ENCODE measurements around the gene KIAA0753.
A peak's percentile ranks its signal among the peaks of the same experiment; 100 is the strongest.

The KIAA0753 gene

DNA sequence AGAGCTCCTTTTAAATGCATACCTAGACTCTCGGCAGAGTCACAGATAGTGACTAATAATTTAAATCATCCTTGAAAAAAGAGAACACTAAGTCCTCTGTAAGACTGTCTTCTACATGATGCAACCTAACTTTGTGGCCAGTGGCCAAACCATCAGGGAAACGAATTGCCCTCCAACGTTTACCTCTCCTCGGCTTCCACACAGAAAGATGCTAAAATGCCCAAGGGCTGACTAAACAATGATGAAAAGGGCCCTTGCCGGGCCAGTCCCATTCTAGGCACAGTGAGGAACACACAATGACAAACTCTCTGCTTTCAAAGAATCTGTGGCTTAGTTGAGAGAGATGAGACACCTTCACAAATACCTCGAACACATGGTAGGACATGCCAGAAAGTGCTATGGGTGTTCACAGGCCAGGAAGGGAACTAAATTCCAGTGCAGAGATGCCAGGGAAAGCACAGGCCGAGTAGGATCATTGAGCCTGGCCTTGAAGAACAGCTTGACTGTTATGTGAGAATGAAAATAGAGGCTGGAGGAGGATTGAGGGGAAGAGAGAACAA lies 48.8 kb downstream of the KIAA0753 start:
- no peaks in the 10 kb centered on the region for H3K9me3 ChIP-seq (replicated peaks; ENCODE audit: low read length)
- peaks cover 34% of the 10 kb centered on the region for H3K4me1 ChIP-seq (ENCODE audit: control insufficient read depth, insufficient read depth, low read length)
- H3K4me2 ChIP-seq (ENCODE audit: low read length), result peak overlapping the region; percentile 56
- H3K36me3 ChIP-seq (ENCODE audit: insufficient read depth, low read length), result peaks cover 52% of the 10 kb centered on the region
- H3K9ac ChIP-seq (ENCODE audit: low read depth, low read length), result no peak overlapping the region
- no peaks in the 10 kb centered on the region for H3K27me3 ChIP-seq (ENCODE audit: control insufficient read depth, insufficient read depth, low read length)
- H3K4me3 ChIP-seq (ENCODE audit: low read length), result peak overlapping the region; percentile 8

DNA sequence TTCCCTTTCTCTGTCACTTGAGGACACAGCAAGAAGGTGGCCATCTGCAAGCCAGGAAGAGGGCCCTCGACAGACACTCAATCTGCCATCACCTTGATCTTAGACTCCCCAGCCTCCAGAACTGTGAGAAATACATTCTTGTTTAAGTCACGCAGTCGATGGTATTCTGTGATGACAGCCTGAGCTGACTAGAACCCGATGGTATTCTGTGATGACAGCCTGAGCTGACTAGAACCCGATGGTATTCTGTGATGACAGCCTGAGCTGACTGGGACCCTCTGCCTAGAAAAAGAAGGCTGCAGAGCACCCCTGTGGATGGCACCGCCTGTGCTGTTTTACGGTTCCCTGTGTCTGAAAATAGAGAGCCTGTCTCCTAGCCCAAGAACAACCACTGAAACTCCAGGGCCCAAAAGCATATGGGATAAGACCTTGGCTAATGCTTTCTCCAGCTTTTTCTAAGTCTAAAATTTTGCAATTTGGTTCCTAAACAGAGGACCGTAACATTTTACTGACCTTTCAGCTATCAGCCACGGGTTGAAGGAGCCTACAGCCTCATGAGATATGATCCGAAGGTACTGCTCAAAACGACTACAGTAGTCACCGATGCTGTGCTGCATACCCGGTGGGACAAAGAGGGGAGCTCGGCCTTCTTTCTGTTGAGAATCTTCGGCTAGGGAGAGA lies 51.1 kb downstream of the KIAA0753 start:
- Histone ChIP-seq H3K4me2 (ENCODE audit: low read length) (no peak overlapping the region), H3K4me1 (ENCODE audit: control insufficient read depth, insufficient read depth, low read length) (peaks cover 21% of the 10 kb centered on the region), H3K4me3 (ENCODE audit: low read length) (no peak overlapping the region), H3K9me3 (replicated peaks; ENCODE audit: low read length) (peaks cover 3% of the 10 kb centered on the region), H3K27me3 (ENCODE audit: control insufficient read depth, insufficient read depth, low read length) (no peaks in the 10 kb centered on the region), H3K36me3 (ENCODE audit: insufficient read depth, low read length) (peaks cover 63% of the 10 kb centered on the region), H3K9ac (ENCODE audit: low read depth, low read length) (no peak overlapping the region)

DNA sequence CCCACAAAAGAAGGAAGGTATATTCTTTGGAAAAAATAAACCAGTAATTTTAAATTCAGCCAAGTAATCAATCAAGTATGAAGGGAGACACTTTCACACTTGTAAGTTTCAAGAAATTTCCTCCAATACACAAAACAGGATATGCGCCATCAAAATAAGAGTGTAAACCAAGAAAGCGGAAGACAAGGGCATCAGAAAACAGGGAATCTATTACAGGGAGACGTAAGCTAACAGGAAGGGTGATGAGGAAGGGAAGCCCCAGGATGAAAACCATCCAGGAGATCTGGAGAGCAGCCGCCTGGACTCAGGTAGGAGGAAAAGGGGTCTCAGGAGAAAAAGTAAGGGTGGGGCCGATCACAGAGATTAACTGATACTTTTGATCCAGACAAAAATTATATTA lies 52.3 kb downstream of the KIAA0753 start:
- Histone ChIP-seq H3K9ac (ENCODE audit: low read depth, low read length) (no peak overlapping the region), H3K9me3 (replicated peaks; ENCODE audit: low read length) (peaks cover 10% of the 10 kb centered on the region), H3K36me3 (ENCODE audit: insufficient read depth, low read length) (peaks cover 75% of the 10 kb centered on the region), H3K27me3 (ENCODE audit: control insufficient read depth, insufficient read depth, low read length) (no peaks in the 10 kb centered on the region), H3K4me3 (ENCODE audit: low read length) (no peak overlapping the region), H3K4me2 (ENCODE audit: low read length) (no peak overlapping the region), H3K4me1 (ENCODE audit: control insufficient read depth, insufficient read depth, low read length) (peaks cover 21% of the 10 kb centered on the region)

DNA sequence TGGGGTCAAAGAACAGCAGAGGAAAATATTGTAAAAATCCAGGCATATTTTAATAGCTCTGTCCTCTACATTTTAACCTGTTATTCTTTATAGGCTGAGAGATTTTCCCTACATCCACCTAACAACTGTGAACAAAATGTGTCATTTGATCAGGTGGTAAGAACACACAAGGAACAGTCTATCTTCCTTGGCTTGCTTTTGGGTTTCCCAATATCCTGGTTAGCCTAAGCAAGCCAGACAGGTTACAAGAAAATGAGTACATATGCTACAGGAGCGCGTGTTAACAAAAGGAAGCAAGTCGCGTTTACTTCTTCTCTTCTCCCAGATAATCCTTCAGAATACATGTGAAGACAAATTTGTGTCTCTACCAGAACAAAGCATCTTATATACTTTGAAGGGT lies 53.2 kb downstream of the KIAA0753 start:
- H3K4me2 ChIP-seq (ENCODE audit: low read length), result no peak overlapping the region
- peaks cover 80% of the 10 kb centered on the region for H3K36me3 ChIP-seq (ENCODE audit: insufficient read depth, low read length)
- H3K27me3 ChIP-seq (ENCODE audit: control insufficient read depth, insufficient read depth, low read length), result no peaks in the 10 kb centered on the region
- H3K9me3 ChIP-seq (replicated peaks; ENCODE audit: low read length), result peaks cover 10% of the 10 kb centered on the region
- peaks cover 18% of the 10 kb centered on the region for H3K4me1 ChIP-seq (ENCODE audit: control insufficient read depth, insufficient read depth, low read length)
- no peak overlapping the region for H3K9ac ChIP-seq (ENCODE audit: low read depth, low read length)
- H3K4me3 ChIP-seq (ENCODE audit: low read length), result no peak overlapping the region

DNA sequence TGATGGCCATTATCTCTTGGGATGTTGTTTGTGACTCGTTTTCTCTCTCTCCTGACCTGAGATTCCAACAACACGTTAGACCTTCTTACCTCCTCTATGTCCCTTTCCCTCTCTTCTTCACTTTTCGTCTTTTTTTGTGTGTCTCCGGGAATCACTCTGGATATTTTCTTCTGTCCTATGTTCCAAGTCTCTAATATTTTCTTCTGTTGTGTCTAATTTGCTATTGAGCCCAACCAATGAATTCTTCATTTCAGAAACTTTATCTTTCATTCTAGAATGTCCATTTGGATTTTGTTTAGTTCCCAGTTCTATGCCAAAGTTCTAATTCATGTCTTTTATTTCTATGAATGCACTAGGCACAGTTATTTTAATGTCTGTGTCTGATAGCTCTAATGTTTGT lies 57.1 kb downstream of the KIAA0753 start:
- no peaks in the 10 kb centered on the region for H3K27me3 ChIP-seq (ENCODE audit: control insufficient read depth, insufficient read depth, low read length)
- H3K4me3 ChIP-seq (ENCODE audit: low read length), result no peak overlapping the region
- no peak overlapping the region for H3K9ac ChIP-seq (ENCODE audit: low read depth, low read length)
- H3K36me3 ChIP-seq (ENCODE audit: insufficient read depth, low read length), result peaks cover 66% of the 10 kb centered on the region
- peaks cover 10% of the 10 kb centered on the region for H3K9me3 ChIP-seq (replicated peaks; ENCODE audit: low read length)
- no peak overlapping the region for H3K4me2 ChIP-seq (ENCODE audit: low read length)
- no peaks in the 10 kb centered on the region for H3K4me1 ChIP-seq (ENCODE audit: control insufficient read depth, insufficient read depth, low read length)

DNA sequence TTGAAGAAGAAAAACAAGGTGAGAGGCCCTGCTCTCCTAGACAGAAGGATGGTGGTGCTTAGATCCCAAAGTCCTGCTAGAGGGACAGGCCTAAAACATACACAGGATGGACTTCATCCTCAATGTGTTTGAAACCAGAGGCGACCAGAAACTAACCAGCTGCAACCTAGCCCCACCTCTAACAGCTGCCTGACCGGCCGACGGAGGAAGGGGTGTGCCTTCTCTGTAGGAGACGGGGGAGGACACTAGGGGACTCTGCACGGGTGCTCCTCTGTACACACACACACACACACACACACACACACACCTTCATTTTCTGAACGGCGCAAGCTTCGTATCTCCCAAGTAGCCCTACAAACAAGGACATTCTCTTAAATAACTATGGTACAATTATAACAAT lies 59.9 kb downstream of the KIAA0753 start:
- no peak overlapping the region for H3K4me2 ChIP-seq (ENCODE audit: low read length)
- peaks cover 6% of the 10 kb centered on the region for H3K9me3 ChIP-seq (replicated peaks; ENCODE audit: low read length)
- H3K4me3 ChIP-seq (ENCODE audit: low read length), result no peak overlapping the region
- H3K4me1 ChIP-seq (ENCODE audit: control insufficient read depth, insufficient read depth, low read length), result peaks cover 7% of the 10 kb centered on the region
- no peak overlapping the region for H3K9ac ChIP-seq (ENCODE audit: low read depth, low read length)
- H3K36me3 ChIP-seq (ENCODE audit: insufficient read depth, low read length), result peaks cover 55% of the 10 kb centered on the region
- no peaks in the 10 kb centered on the region for H3K27me3 ChIP-seq (ENCODE audit: control insufficient read depth, insufficient read depth, low read length)

DNA sequence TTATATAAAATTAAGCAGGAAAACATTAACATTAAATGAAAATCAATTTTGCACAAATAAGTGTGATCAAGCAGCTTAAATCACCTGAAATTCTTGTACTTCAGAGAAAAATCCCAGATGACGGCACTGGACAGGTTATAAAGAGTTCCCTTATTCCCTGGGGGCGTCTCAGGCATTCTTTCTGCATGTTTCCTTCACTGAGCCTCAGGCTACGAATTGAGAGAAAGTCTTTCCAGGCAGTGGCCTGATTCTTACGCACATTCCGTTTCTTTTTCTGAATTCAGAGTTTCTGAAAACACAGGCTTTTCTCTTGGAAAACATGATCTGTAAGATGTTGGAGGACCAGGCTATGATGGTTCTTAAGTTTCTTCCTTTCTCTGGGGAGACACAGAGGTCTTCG lies 62.0 kb downstream of the KIAA0753 start:
- Histone ChIP-seq H3K4me3 (ENCODE audit: low read length) (no peak overlapping the region), H3K9me3 (replicated peaks; ENCODE audit: low read length) (peaks cover 3% of the 10 kb centered on the region), H3K27me3 (ENCODE audit: control insufficient read depth, insufficient read depth, low read length) (no peaks in the 10 kb centered on the region), H3K36me3 (ENCODE audit: insufficient read depth, low read length) (peaks cover 34% of the 10 kb centered on the region), H3K4me2 (ENCODE audit: low read length) (no peak overlapping the region), H3K4me1 (ENCODE audit: control insufficient read depth, insufficient read depth, low read length) (peaks cover 23% of the 10 kb centered on the region), H3K9ac (ENCODE audit: low read depth, low read length) (no peak overlapping the region)

DNA sequence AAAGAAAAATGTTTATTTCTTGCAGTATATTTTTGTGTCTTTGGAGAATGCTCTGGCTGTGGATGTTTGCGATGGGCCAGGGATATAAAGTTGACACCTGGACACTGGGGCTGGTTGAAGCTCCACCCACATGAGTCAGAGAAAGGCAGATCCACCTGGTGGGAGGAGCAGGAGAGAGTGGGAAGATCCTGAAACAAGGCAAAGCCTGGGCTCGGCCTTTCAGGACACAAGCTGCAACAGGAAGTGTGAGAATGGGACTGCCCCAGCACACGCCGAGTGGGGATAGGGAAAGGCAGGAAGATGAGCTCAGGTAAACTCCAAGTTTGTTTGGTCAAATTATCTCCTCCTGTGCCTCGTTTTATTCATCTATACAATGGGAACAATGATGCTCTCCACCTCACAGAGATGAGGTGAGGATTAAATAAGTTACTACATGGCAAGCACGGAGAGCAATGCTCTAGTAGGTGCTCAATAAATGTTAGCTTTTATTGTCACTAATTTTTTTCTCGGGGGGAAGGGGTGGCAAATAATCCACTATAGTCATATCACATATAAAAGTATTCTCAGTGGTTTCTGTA lies 62.7 kb downstream of the KIAA0753 start:
- H3K9me3 ChIP-seq (replicated peaks; ENCODE audit: low read length), result no peaks in the 10 kb centered on the region
- H3K27me3 ChIP-seq (ENCODE audit: control insufficient read depth, insufficient read depth, low read length), result no peaks in the 10 kb centered on the region
- H3K4me3 ChIP-seq (ENCODE audit: low read length), result no peak overlapping the region
- H3K4me1 ChIP-seq (ENCODE audit: control insufficient read depth, insufficient read depth, low read length), result peaks cover 23% of the 10 kb centered on the region
- H3K4me2 ChIP-seq (ENCODE audit: low read length), result no peak overlapping the region
- no peak overlapping the region for H3K9ac ChIP-seq (ENCODE audit: low read depth, low read length)
- peaks cover 27% of the 10 kb centered on the region for H3K36me3 ChIP-seq (ENCODE audit: insufficient read depth, low read length)

DNA sequence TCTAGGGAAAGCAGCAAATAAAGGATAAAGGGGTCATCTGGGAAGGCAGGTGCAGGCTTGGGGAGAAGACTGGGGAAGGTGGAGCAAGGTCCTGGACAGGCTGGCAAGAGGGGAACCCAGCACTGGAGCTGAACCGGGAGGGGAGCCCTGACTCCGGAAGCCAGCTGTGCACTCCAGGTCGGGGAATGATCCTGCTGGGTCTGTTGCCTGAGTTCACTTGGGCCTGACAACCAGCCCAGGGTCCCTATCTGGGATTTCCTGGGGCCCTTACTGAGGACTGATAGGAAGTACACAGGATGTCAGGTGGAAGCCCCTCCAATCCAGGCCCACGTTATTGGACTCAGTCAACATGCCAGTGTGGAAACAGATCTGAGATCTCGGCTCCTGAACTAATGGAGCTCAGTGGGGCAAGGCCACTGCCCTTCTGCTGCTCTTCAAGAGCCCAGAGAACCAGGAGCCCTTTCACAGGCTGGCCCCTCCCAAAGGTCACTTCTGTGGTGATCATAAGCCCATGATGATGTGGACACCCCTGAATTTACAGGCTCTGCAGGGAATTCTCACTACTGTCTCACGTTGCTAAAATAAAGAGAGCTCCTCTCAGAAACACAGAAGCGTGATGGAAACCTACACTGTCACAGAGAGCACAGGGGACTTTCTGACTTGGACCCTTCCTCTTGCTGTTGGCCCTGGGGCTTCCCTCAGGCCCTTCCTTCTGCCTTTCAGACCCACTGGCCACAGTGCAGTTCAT lies 64.3 kb downstream of the KIAA0753 start:
- Histone ChIP-seq H3K9me3 (replicated peaks; ENCODE audit: low read length) (no peaks in the 10 kb centered on the region), H3K27me3 (ENCODE audit: control insufficient read depth, insufficient read depth, low read length) (no peaks in the 10 kb centered on the region), H3K4me3 (ENCODE audit: low read length) (no peak overlapping the region), H3K4me2 (ENCODE audit: low read length) (peak overlapping the region; percentile 53), H3K4me1 (ENCODE audit: control insufficient read depth, insufficient read depth, low read length) (peaks cover 23% of the 10 kb centered on the region), H3K36me3 (ENCODE audit: insufficient read depth, low read length) (peaks cover 23% of the 10 kb centered on the region), H3K9ac (ENCODE audit: low read depth, low read length) (no peak overlapping the region)

DNA sequence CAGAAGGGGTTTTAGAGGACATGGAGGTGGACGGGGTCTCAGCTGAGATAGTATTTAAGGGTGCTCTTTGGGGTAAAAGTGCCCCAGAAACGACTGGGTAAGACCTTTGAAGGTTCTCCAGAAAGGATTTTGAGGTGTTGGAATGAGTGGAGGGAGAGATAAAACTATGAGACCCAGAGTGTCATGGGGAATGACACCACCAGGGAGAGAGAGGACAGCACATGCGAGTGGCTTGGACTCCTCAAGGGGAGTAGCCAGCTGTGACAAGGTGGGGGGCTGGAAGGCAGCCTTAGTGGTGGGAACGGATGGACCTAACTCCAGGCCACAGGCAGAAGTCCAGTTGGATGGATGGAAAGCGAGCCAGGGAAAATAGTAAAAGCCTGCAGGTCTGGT lies 64.9 kb downstream of the KIAA0753 start:
- H3K36me3 ChIP-seq (ENCODE audit: insufficient read depth, low read length), result peaks cover 23% of the 10 kb centered on the region
- peak overlapping the region; percentile 53 for H3K4me2 ChIP-seq (ENCODE audit: low read length)
- H3K9ac ChIP-seq (ENCODE audit: low read depth, low read length), result peak overlapping the region; percentile 21
- H3K4me3 ChIP-seq (ENCODE audit: low read length), result peak overlapping the region; percentile 33
- peaks cover 23% of the 10 kb centered on the region for H3K4me1 ChIP-seq (ENCODE audit: control insufficient read depth, insufficient read depth, low read length)
- no peaks in the 10 kb centered on the region for H3K9me3 ChIP-seq (replicated peaks; ENCODE audit: low read length)
- no peaks in the 10 kb centered on the region for H3K27me3 ChIP-seq (ENCODE audit: control insufficient read depth, insufficient read depth, low read length)

DNA sequence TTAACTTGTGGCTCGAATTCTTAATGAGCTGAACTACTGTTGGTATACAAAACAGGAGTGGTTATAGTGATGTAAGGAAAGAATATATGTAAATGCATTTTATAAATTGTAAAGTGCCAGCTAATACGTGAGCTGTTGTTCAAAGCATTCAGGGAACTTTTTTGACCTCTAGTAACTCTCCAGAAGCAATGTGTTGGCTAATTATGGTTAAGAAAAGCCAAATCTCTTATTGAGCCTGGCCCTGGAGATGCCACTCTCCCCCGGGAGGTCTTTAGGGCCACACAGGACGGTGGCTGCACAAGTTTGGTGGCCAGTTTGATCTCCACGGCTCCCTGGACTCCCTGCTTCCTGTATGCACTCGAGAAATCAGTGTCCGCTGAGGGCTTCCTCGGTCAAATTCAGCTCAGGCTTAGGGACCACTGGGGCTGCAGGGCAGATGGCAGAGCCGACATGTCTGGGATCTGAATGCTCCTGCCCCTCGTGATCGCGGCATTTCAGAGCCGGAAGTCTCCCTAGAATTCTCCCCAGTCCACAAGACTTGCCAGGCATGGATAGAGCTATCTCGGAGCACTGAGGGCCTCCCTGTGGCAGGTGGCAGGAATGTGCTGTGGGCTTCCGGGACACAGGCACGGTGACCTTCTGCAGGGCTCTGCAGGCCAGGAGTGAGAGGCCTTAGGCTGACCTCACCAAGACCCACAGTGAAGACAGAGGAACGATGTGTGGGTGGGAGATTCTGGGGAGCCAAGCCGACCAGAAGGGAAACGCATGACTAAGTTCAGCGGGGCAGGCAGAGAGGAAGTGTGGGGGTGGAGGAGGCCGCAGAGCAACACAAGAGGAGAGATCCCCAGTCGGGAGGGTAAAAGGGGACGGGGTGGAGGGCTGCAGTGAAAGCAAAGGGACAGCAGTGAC lies 65.6 kb downstream of the KIAA0753 start:
- Histone ChIP-seq H3K36me3 (ENCODE audit: insufficient read depth, low read length) (peaks cover 23% of the 10 kb centered on the region), H3K4me2 (ENCODE audit: low read length) (peak overlapping the region; percentile 53), H3K4me1 (ENCODE audit: control insufficient read depth, insufficient read depth, low read length) (peaks cover 23% of the 10 kb centered on the region), H3K9me3 (replicated peaks; ENCODE audit: low read length) (no peaks in the 10 kb centered on the region), H3K4me3 (ENCODE audit: low read length) (peak overlapping the region; percentile 33), H3K9ac (ENCODE audit: low read depth, low read length) (peak overlapping the region; percentile 21), H3K27me3 (ENCODE audit: control insufficient read depth, insufficient read depth, low read length) (no peaks in the 10 kb centered on the region)

Measured in skeletal muscle satellite cell (primary cell).